Measurements from ENCODE around the gene TPCN1.

DNA sequence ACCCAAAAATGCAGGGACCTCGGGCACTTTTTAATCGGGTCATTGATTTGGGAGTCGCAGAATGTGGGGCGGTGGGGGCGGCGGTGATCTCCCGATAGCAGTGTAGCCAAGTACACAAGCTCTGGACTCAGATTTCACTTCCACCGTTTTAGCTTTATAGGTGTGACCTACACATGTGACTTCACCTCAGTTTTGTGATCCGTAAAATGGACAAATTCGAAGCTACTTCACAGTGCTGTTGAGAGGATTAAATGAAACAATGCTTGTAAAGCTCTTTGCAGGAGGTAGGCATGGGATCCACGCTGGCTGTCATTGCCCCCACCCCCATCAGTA, 35.3 kb upstream of the TPCN1 start:
- TF ChIP-seq, protein P1, sequence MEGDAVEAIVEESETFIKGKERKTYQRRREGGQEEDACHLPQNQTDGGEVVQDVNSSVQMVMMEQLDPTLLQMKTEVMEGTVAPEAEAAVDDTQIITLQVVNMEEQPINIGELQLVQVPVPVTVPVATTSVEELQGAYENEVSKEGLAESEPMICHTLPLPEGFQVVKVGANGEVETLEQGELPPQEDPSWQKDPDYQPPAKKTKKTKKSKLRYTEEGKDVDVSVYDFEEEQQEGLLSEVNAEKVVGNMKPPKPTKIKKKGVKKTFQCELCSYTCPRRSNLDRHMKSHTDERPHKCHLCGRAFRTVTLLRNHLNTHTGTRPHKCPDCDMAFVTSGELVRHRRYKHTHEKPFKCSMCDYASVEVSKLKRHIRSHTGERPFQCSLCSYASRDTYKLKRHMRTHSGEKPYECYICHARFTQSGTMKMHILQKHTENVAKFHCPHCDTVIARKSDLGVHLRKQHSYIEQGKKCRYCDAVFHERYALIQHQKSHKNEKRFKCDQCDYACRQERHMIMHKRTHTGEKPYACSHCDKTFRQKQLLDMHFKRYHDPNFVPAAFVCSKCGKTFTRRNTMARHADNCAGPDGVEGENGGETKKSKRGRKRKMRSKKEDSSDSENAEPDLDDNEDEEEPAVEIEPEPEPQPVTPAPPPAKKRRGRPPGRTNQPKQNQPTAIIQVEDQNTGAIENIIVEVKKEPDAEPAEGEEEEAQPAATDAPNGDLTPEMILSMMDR (IDR thresholded peaks at IDR 0.05; ENCODE audit: insufficient read depth, low read depth, low read length) = no peak
- TF ChIP-seq EZH2 (IDR thresholded peaks at IDR 0.05; ENCODE audit: insufficient read depth, low read length) = no peak
